Activated CD4-positive, alpha-beta memory T cell treated with anti-CD3 and anti-CD28 coated beads for 36 hours (primary cell): ENCODE data around the gene LSAMP. TPM values are rescaled to one million over a fixed set of nuclear protein-coding genes. Genes with fewer than 3 reads are reported as not detected.
A peak's percentile ranks its signal among the peaks of the same experiment; 100 is the strongest.

Experiments
- CTCF ChIA-PET: fragments of 350-600 bp; sonication (Branson Sonifier 250); formaldehyde crosslinking; loops from one replicate; lab custom pipeline; 2021; ENCODE audit warnings: antibody characterized with exemption, inconsistent platforms; lab: Charles Lee
- POLR2A ChIA-PET: fragments of 350-600 bp; sonication (Branson Sonifier 250); formaldehyde crosslinking; loops from one replicate; lab custom pipeline; 2021; ENCODE audit warnings: antibody characterized with exemption; lab: Charles Lee
- DNase-seq: peaks from one replicate; pipeline ENCODE4 v3.0.0-alpha.2; 2020
- H3K27ac Mint-ChIP-seq: one replicate; pipeline ENCODE4 v1.8.0; 2021; ENCODE audit warnings: mixed read lengths
- H3K27me3 Mint-ChIP-seq: one replicate; pipeline ENCODE4 v1.8.0; 2021; ENCODE audit warnings: mixed read lengths
- H3K36me3 Mint-ChIP-seq: one replicate; pipeline ENCODE4 v1.8.0; 2021; ENCODE audit warnings: mixed read lengths
- H3K4me1 Mint-ChIP-seq: one replicate; pipeline ENCODE4 v1.8.0; 2021; ENCODE audit warnings: low read depth, mixed read lengths
- H3K4me3 Mint-ChIP-seq: one replicate; pipeline ENCODE4 v1.8.0; 2021; ENCODE audit warnings: mild to moderate bottlenecking, mixed read lengths
- H3K9me3 Mint-ChIP-seq: one replicate; pipeline ENCODE4 v1.8.0; 2021; ENCODE audit warnings: mixed read lengths
- intact Hi-C: fragments of 100-400 bp; cut with micrococcal nuclease; formaldehyde crosslinking; loops from one replicate; pipeline ENCODE4 v1.15.1; 2023
- total RNA-seq, 2 experiments: library from RNA; stranded (reverse); gene quantifications; one replicate each; pipeline ENCODE4 v1.2.3, GENCODE V29; 2021

The LSAMP gene
- total RNA-seq, 2 experiments from 2014 or later, result not detected

- Mint-ChIP-seq H3K36me3 (no peaks in the 10 kb centered on the region), H3K4me1 (no peaks in the 10 kb centered on the region), H3K27me3 (peaks cover 15% of the 10 kb centered on the region), H3K4me3 (no peak overlapping the region), H3K9me3 (no peaks in the 10 kb centered on the region), H3K27ac (no peak overlapping the region)
- ChIA-PET POLR2A (no interaction called here), CTCF (interaction anchor here (0.6 to 1.2 kb wide), 2 partner anchors 9 to 1336 kb away, joined by 3 read pairs; no protein-coding TSS in a partner anchor)
- no peak for DNase-seq
- intact Hi-C loops, result no loop called here
Observed at GRCh38 chr3:115831864-115832263, 613.4 kb downstream of the LSAMP start.

- no peaks in the 10 kb centered on the region for H3K36me3 Mint-ChIP-seq
Observed at GRCh38 chr3:115830764-115831395, 614.4 kb downstream of the LSAMP start.

GRCh38 chr3:115828401-115828800 lies 616.9 kb downstream of the LSAMP start:
- Mint-ChIP-seq H3K4me1 (no peaks in the 10 kb centered on the region), H3K4me3 (no peak overlapping the region), H3K27me3 (peaks cover 20% of the 10 kb centered on the region), H3K27ac (no peak overlapping the region), H3K9me3 (no peaks in the 10 kb centered on the region), H3K36me3 (no peaks in the 10 kb centered on the region)
- intact Hi-C loops, result loop anchor here (10.0 kb wide), 1 partner anchor 484 kb away; no protein-coding TSS in a partner anchor
- no peak for DNase-seq
- POLR2A ChIA-PET, result no interaction called here
- CTCF ChIA-PET, result interaction anchor here (0.9 to 1.5 kb wide), 3 partner anchors 10 to 14 kb away, joined by 3 to 4 read pairs (median 3); no protein-coding TSS in a partner anchor

More at GRCh38 chr3:115830764-115831395, 614.4 kb downstream of the LSAMP start:
- CTCF ChIA-PET, result interaction anchor here (1.1 to 2.2 kb wide), 4 partner anchors 8 to 16 kb away, joined by 3 to 6 read pairs (median 4); no protein-coding TSS in a partner anchor
- Mint-ChIP-seq H3K4me3 (no peak overlapping the region), H3K27ac (no peak overlapping the region), H3K27me3 (peaks cover 20% of the 10 kb centered on the region), H3K4me1 (no peaks in the 10 kb centered on the region), H3K9me3 (no peaks in the 10 kb centered on the region)
- no peak for DNase-seq
- intact Hi-C loops, result no loop called here
- POLR2A ChIA-PET, result no interaction called here

GRCh38 chr3:115827495-115827894 lies 617.8 kb downstream of the LSAMP start:
- ChIA-PET POLR2A (no interaction called here), CTCF (no interaction called here)
- no peaks in the 10 kb centered on the region for H3K4me1 Mint-ChIP-seq
- no peaks in the 10 kb centered on the region for H3K9me3 Mint-ChIP-seq
- no peak overlapping the region for H3K4me3 Mint-ChIP-seq
- H3K27ac Mint-ChIP-seq, result no peak overlapping the region
- DNase-seq, result no peak
- intact Hi-C loops, result loop anchor here (10.0 kb wide), 1 partner anchor 483 kb away; no protein-coding TSS in a partner anchor
- peaks cover 20% of the 10 kb centered on the region for H3K27me3 Mint-ChIP-seq
- H3K36me3 Mint-ChIP-seq, result no peaks in the 10 kb centered on the region

- ChIA-PET POLR2A (no interaction called here), CTCF (interaction anchor here (1.5 kb wide), 1 partner anchor 11 kb away, joined by 9 read pairs; no protein-coding TSS in a partner anchor)
- Mint-ChIP-seq H3K27me3 (peaks cover 15% of the 10 kb centered on the region), H3K36me3 (no peaks in the 10 kb centered on the region), H3K4me1 (no peaks in the 10 kb centered on the region), H3K9me3 (no peaks in the 10 kb centered on the region), H3K27ac (no peak overlapping the region), H3K4me3 (no peak overlapping the region)
- intact Hi-C loops, result loop anchor here (10.0 kb wide), 1 partner anchor 480 kb away; no protein-coding TSS in a partner anchor
- no peak for DNase-seq
Observed at GRCh38 chr3:115825046-115825445, 620.2 kb downstream of the LSAMP start.

GRCh38 chr3:115823083-115823482 lies 622.2 kb downstream of the LSAMP start:
- H3K36me3 Mint-ChIP-seq, result no peaks in the 10 kb centered on the region
- H3K4me3 Mint-ChIP-seq, result no peak overlapping the region
- no peaks in the 10 kb centered on the region for H3K9me3 Mint-ChIP-seq
- no peak for DNase-seq
- CTCF ChIA-PET, result interaction anchor here (1.0 to 1.8 kb wide), 5 partner anchors 8 to 34 kb away, joined by 3 to 6 read pairs (median 4); no protein-coding TSS in a partner anchor
- H3K4me1 Mint-ChIP-seq, result no peaks in the 10 kb centered on the region
- intact Hi-C loops, result loop anchor here (10.0 kb wide), 1 partner anchor 478 kb away; no protein-coding TSS in a partner anchor
- POLR2A ChIA-PET, result no interaction called here
- no peak overlapping the region for H3K27ac Mint-ChIP-seq
- H3K27me3 Mint-ChIP-seq, result peaks cover 10% of the 10 kb centered on the region

- intact Hi-C loops, result loop anchor here (10.0 kb wide), 1 partner anchor 478 kb away; no protein-coding TSS in a partner anchor
Observed at GRCh38 chr3:115822579-115822978, 622.7 kb downstream of the LSAMP start.

GRCh38 chr3:115819785-115820384 lies 625.4 kb downstream of the LSAMP start:
- intact Hi-C loops, result loop anchor here (5.0 to 10.0 kb wide), 3 partner anchors 475 to 1435 kb away; no protein-coding TSS in a partner anchor
- no peaks in the 10 kb centered on the region for H3K27me3 Mint-ChIP-seq
- H3K4me3 Mint-ChIP-seq, result no peak overlapping the region
- no peak overlapping the region for H3K27ac Mint-ChIP-seq
- H3K4me1 Mint-ChIP-seq, result no peaks in the 10 kb centered on the region
- CTCF ChIA-PET, result interaction anchor here (0.8 to 4.1 kb wide), 6 partner anchors 16 to 656 kb away, joined by 3 to 21 read pairs (median 4); no protein-coding TSS in a partner anchor
- peak; percentile 67 for DNase-seq
- POLR2A ChIA-PET, result no interaction called here
- no peaks in the 10 kb centered on the region for H3K36me3 Mint-ChIP-seq
- no peaks in the 10 kb centered on the region for H3K9me3 Mint-ChIP-seq

More at GRCh38 chr3:115822579-115822978, 622.7 kb downstream of the LSAMP start:
- no peak for DNase-seq
- ChIA-PET CTCF (interaction anchor here (0.7 to 1.6 kb wide), 5 partner anchors 9 to 54 kb away, joined by 3 to 6 read pairs (median 3); no protein-coding TSS in a partner anchor), POLR2A (no interaction called here)
- Mint-ChIP-seq H3K27ac (no peak overlapping the region), H3K9me3 (no peaks in the 10 kb centered on the region), H3K4me3 (no peak overlapping the region), H3K27me3 (peaks cover 5% of the 10 kb centered on the region), H3K4me1 (no peaks in the 10 kb centered on the region), H3K36me3 (no peaks in the 10 kb centered on the region)

- Mint-ChIP-seq H3K27ac (no peak overlapping the region), H3K9me3 (no peaks in the 10 kb centered on the region), H3K36me3 (no peaks in the 10 kb centered on the region), H3K27me3 (peaks cover 2% of the 10 kb centered on the region), H3K4me3 (no peak overlapping the region), H3K4me1 (no peaks in the 10 kb centered on the region)
- POLR2A ChIA-PET, result no interaction called here
- CTCF ChIA-PET, result interaction anchor here (0.6 to 2.5 kb wide), 29 partner anchors 9 to 988 kb away, joined by 3 to 21 read pairs (median 4); no protein-coding TSS in a partner anchor
- peak; percentile 78 for DNase-seq
- intact Hi-C loops, result loop anchor here (1.0 to 10.0 kb wide), 6 partner anchors 31 to 1430 kb away; no protein-coding TSS in a partner anchor
Observed at GRCh38 chr3:115814778-115815380, 630.4 kb downstream of the LSAMP start.

- intact Hi-C loops, result loop anchor here (1.0 to 10.0 kb wide), 5 partner anchors 30 to 1429 kb away; no protein-coding TSS in a partner anchor
- H3K4me1 Mint-ChIP-seq, result no peaks in the 10 kb centered on the region
- POLR2A ChIA-PET, result no interaction called here
- H3K27me3 Mint-ChIP-seq, result peaks cover 9% of the 10 kb centered on the region
- DNase-seq, result no peak
- no peak overlapping the region for H3K27ac Mint-ChIP-seq
- H3K4me3 Mint-ChIP-seq, result no peak overlapping the region
- no peaks in the 10 kb centered on the region for H3K36me3 Mint-ChIP-seq
- CTCF ChIA-PET, result interaction anchor here (1.0 to 2.5 kb wide), 5 partner anchors 14 to 121 kb away, joined by 3 to 10 read pairs (median 5); no protein-coding TSS in a partner anchor
- no peaks in the 10 kb centered on the region for H3K9me3 Mint-ChIP-seq
Observed at GRCh38 chr3:115814006-115814405, 631.3 kb downstream of the LSAMP start.

- ChIA-PET CTCF (no interaction called here), POLR2A (no interaction called here)
- Mint-ChIP-seq H3K9me3 (no peaks in the 10 kb centered on the region), H3K4me3 (no peak overlapping the region), H3K27me3 (peaks cover 18% of the 10 kb centered on the region), H3K36me3 (no peaks in the 10 kb centered on the region), H3K27ac (no peak overlapping the region), H3K4me1 (peaks cover 5% of the 10 kb centered on the region)
- intact Hi-C loops, result no loop called here
- no peak for DNase-seq
Observed at GRCh38 chr3:115808816-115809215, 636.5 kb downstream of the LSAMP start.
